Neural progenitor cell (in vitro differentiated cells): ENCODE data around the gene FANCM.

Experiments used
- EZH2 ChIP-seq: fragments of 200-600 bp; sonication (generic); IDR thresholded peaks from 2 replicates; pipeline ENCODE4 v1.6.1; 2017; ENCODE audit warnings: antibody characterized with exemption, mild to moderate bottlenecking, moderate library complexity
- TF ChIP-seq, protein P1 (sequence below): fragments of 200-600 bp; sonication (generic); IDR thresholded peaks from 2 replicates; pipeline ENCODE4 v1.5.1; 2017; ENCODE audit warnings: antibody characterized with exemption, mild to moderate bottlenecking

DNA sequence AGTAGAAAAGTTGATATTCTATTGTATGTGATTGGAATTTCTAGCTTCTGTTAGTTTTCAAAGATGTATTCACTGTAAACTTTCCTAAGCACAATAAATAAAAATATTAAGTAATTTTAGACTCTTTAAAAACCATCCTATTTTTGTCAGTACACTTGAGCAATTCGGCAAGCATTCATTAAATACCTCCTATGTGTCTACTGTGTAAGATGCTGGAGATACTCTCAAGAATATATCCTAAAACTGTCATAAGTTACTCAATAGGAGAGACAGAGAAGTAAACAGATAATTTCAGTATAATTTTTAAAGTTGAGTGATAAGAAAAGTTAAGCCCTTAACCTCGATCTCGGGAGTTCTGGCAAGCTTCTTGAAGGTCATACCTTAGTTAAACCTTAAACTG is 46.1 kb downstream of the FANCM start:
- no peak for TF ChIP-seq EZH2
- TF ChIP-seq, protein P1, sequence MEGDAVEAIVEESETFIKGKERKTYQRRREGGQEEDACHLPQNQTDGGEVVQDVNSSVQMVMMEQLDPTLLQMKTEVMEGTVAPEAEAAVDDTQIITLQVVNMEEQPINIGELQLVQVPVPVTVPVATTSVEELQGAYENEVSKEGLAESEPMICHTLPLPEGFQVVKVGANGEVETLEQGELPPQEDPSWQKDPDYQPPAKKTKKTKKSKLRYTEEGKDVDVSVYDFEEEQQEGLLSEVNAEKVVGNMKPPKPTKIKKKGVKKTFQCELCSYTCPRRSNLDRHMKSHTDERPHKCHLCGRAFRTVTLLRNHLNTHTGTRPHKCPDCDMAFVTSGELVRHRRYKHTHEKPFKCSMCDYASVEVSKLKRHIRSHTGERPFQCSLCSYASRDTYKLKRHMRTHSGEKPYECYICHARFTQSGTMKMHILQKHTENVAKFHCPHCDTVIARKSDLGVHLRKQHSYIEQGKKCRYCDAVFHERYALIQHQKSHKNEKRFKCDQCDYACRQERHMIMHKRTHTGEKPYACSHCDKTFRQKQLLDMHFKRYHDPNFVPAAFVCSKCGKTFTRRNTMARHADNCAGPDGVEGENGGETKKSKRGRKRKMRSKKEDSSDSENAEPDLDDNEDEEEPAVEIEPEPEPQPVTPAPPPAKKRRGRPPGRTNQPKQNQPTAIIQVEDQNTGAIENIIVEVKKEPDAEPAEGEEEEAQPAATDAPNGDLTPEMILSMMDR: no peak
